Esophagus squamous epithelium (tissue), 4 donors: ENCODE results near the gene BTNL8.

Source experiments
- CTCF ChIP-seq, 6 experiments: fragments of 450-650 bp in 4 of 6; fragments of 200-600 bp in 2 of 6; sonication (generic) in 2 of 6; IDR thresholded peaks; one replicate each; pipeline ENCODE4 v1.5.1; 2016 to 2019; ENCODE audit warnings: antibody characterized with exemption in 6 of 6, mild to moderate bottlenecking in 4 of 6, moderate library complexity in 4 of 6
- POLR2A ChIP-seq, 4 donors: fragments of 450-650 bp; IDR thresholded peaks; one replicate each; pipeline ENCODE4 v1.6.1; 2017; ENCODE audit warnings: antibody characterized with exemption in 4 of 4, mild to moderate bottlenecking in 4 of 4, moderate library complexity in 3 of 4

- TF ChIP-seq CTCF (IDR thresholded peaks at IDR 0.05), result no peak
- no peak for TF ChIP-seq POLR2A (IDR thresholded peaks at IDR 0.05)
Observed at GRCh38 chr5:180988592-180988991, 89.6 kb downstream of the BTNL8 start, which contains the start of gene BTNL3.
